Skeletal muscle tissue (tissue), 4 donors: ENCODE results near the gene FAM184A. TPM values are rescaled to one million over a fixed set of nuclear protein-coding genes. Genes with fewer than 3 reads are reported as not detected.

Experiments used
- H3K27ac ChIP-seq: one replicate; pipeline ENCODE4 v1.7.0; 2013; ENCODE audit warnings: mild to moderate bottlenecking, low read depth, low read length, inconsistent platforms
- H3K27me3 ChIP-seq, 3 donors: one replicate each; pipeline ENCODE4 v1.7.0; 2013; ENCODE audit warnings: low read length in 3 of 3; ENCODE audit not compliant: control insufficient read depth in 3 of 3, insufficient read depth in 3 of 3
- H3K36me3 ChIP-seq, 3 donors: one replicate each; pipeline ENCODE4 v1.7.0; 2013; ENCODE audit warnings: low read length in 3 of 3; ENCODE audit not compliant: control insufficient read depth in 3 of 3, insufficient read depth in 3 of 3
- H3K4me1 ChIP-seq, 3 donors: one replicate each; pipeline ENCODE4 v1.7.0; 2013; ENCODE audit warnings: low read length in 3 of 3, mild to moderate bottlenecking in 3 of 3; ENCODE audit not compliant: control insufficient read depth in 3 of 3, insufficient read depth in 3 of 3
- H3K4me3 ChIP-seq, 3 donors: one replicate each; pipeline ENCODE4 v1.7.0; 2013; ENCODE audit warnings: low read length in 3 of 3
- H3K9ac ChIP-seq, 3 donors: one replicate each; pipeline ENCODE4 v1.7.0; 2013; ENCODE audit warnings: low read length in 3 of 3, mild to moderate bottlenecking in 3 of 3, moderate library complexity in 2 of 3, low read depth in 1 of 3
- H3K9me3 ChIP-seq, 3 donors: one replicate each; pipeline ENCODE4 v1.7.0; 2013; ENCODE audit warnings: low read length in 3 of 3; ENCODE audit not compliant: control insufficient read depth in 3 of 3
- total RNA-seq: library from RNA; depleted of rRNA; stranded (reverse); fragments of >200 nt; gene quantifications from one replicate; pipeline ENCODE4 v1.2.3, GENCODE V29; 2014
- donor health status: Osteomylitis.

Gene FAM184A
- total RNA-seq, 1 donor from 2014 or later: 10.4 TPM

GRCh38 chr6:119037264-119037663 lies 41.2 kb downstream of the FAM184A start:
- Histone ChIP-seq H3K9me3 (no peaks in the 10 kb centered on the region), H3K27me3 (no peaks in the 10 kb centered on the region), H3K4me3 (no peak overlapping the region), H3K4me1 (no peaks in the 10 kb centered on the region), H3K36me3 (no peaks in the 10 kb centered on the region), H3K9ac (no peak overlapping the region), H3K27ac (no peak overlapping the region)

- Histone ChIP-seq H3K27ac (no peak overlapping the region), H3K9ac (no peak overlapping the region), H3K36me3 (no peaks in the 10 kb centered on the region), H3K4me3 (no peak overlapping the region), H3K4me1 (no peaks in the 10 kb centered on the region), H3K27me3 (no peaks in the 10 kb centered on the region), H3K9me3 (no peaks in the 10 kb centered on the region)
These were observed 42.4 kb downstream of the FAM184A start for GRCh38 chr6:119036081-119036480.

GRCh38 chr6:119035459-119035858 lies 43.0 kb downstream of the FAM184A start:
- Histone ChIP-seq H3K4me1 (no peaks in the 10 kb centered on the region), H3K9ac (no peak overlapping the region), H3K36me3 (no peaks in the 10 kb centered on the region), H3K27ac (no peak overlapping the region), H3K27me3 (no peaks in the 10 kb centered on the region), H3K4me3 (no peak overlapping the region), H3K9me3 (no peaks in the 10 kb centered on the region)

- no peak overlapping the region for H3K4me3 ChIP-seq
These were observed 43.5 kb downstream of the FAM184A start for GRCh38 chr6:119034827-119035458.

DNA sequence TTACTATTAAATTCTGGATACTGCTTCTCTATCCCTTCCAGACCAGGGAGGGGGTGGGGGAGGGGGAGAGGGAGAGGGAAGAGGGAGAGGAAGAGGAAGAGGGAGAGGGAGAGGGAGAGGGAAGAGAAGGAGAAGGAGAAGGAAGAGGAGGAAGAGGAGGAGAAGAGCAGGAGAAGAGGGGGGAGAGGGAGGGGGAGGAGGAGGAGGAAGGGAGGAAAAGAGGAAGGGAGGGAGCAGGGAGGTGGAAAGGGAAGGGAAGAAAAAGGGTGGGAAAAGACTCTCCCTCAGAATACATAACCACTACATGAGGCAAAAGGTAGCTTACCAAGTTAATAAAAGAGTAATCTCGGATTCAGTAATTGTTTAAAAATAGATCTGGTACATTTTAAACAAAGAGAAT lies 46.0 kb downstream of the FAM184A start:
- H3K36me3 ChIP-seq: no peaks in the 10 kb centered on the region
- H3K27me3 ChIP-seq: no peaks in the 10 kb centered on the region
- no peak overlapping the region for H3K9ac ChIP-seq

More at GRCh38 chr6:119034827-119035458, 43.5 kb downstream of the FAM184A start:
- H3K9me3 ChIP-seq: no peaks in the 10 kb centered on the region
- H3K9ac ChIP-seq: no peak overlapping the region
- H3K27me3 ChIP-seq: no peaks in the 10 kb centered on the region
- no peaks in the 10 kb centered on the region for H3K4me1 ChIP-seq
- H3K36me3 ChIP-seq: no peaks in the 10 kb centered on the region
- no peak overlapping the region for H3K27ac ChIP-seq

DNA sequence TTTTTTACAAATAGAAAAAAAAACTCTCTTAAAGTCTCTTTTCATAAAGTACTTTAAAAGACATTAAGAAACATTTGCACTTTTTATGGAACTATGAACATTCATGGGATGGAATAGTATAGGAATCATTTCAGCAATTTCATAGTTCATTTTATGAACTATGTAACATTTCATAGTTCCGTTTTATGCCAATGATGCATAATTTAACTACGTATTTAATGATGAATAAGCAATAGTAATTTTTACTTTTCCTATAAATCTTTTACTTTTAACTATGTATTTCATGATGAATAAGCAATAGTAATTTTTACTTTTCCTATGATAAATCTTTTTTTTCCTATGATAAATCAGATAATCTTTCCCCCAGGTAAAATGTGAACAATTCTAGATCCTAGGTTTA lies 47.7 kb downstream of the FAM184A start:
- Histone ChIP-seq H3K4me3 (no peak overlapping the region), H3K9me3 (no peaks in the 10 kb centered on the region), H3K36me3 (no peaks in the 10 kb centered on the region), H3K9ac (no peak overlapping the region), H3K27ac (no peak overlapping the region), H3K27me3 (no peaks in the 10 kb centered on the region), H3K4me1 (no peaks in the 10 kb centered on the region)

More for the DNA sequence above, 46.0 kb downstream of the FAM184A start:
- H3K4me1 ChIP-seq: no peaks in the 10 kb centered on the region
- H3K27ac ChIP-seq: no peak overlapping the region
- H3K4me3 ChIP-seq: no peak overlapping the region
- H3K9me3 ChIP-seq: no peaks in the 10 kb centered on the region

GRCh38 chr6:119028091-119028490 lies 50.4 kb downstream of the FAM184A start:
- Histone ChIP-seq H3K27me3 (no peaks in the 10 kb centered on the region), H3K9me3 (no peaks in the 10 kb centered on the region), H3K27ac (no peak overlapping the region), H3K4me3 (no peak overlapping the region), H3K4me1 (no peaks in the 10 kb centered on the region), H3K9ac (no peak overlapping the region), H3K36me3 (no peaks in the 10 kb centered on the region)

DNA sequence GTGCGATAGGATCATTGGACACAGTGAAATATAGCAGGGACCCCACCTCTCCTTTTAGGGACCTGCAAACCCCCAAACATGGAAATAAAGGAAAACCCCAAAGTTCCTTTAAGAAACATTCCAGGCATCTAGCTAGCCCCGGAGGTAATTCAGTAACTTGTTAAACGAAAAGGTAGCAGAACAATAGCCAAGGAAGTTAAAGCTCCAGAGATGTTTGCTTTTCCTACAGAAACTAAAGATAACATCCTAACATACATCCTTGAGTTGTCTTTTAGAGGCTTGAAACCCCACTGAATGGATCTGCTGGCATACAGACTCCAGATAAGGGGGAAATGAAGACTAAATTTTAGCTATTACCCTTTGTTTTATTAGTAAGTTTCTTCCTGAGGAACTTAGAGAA lies 51.0 kb downstream of the FAM184A start:
- Histone ChIP-seq H3K27ac (no peak overlapping the region), H3K36me3 (no peaks in the 10 kb centered on the region), H3K4me1 (no peaks in the 10 kb centered on the region), H3K4me3 (no peak overlapping the region), H3K9me3 (no peaks in the 10 kb centered on the region), H3K9ac (no peak overlapping the region), H3K27me3 (no peaks in the 10 kb centered on the region)

GRCh38 chr6:119026822-119027221 lies 51.6 kb downstream of the FAM184A start:
- Histone ChIP-seq H3K36me3 (no peaks in the 10 kb centered on the region), H3K27ac (no peak overlapping the region), H3K4me3 (no peak overlapping the region), H3K9ac (no peak overlapping the region), H3K27me3 (no peaks in the 10 kb centered on the region), H3K4me1 (no peaks in the 10 kb centered on the region), H3K9me3 (no peaks in the 10 kb centered on the region)

- no peak overlapping the region for H3K9ac ChIP-seq
- H3K27ac ChIP-seq: no peak overlapping the region
- no peaks in the 10 kb centered on the region for H3K27me3 ChIP-seq
- no peaks in the 10 kb centered on the region for H3K9me3 ChIP-seq
- H3K4me1 ChIP-seq: no peaks in the 10 kb centered on the region
- no peak overlapping the region for H3K4me3 ChIP-seq
- H3K36me3 ChIP-seq: no peaks in the 10 kb centered on the region
These were observed 52.7 kb downstream of the FAM184A start for GRCh38 chr6:119025793-119026192.
